A549 treated with AZD9567 at 1 μM for 4 hours (cell line): ENCODE measurements around the gene ME3. TPM values are rescaled to one million over a fixed set of nuclear protein-coding genes. Genes with fewer than 3 reads are reported as not detected.

Source experiments
- total RNA-seq: library from RNA; stranded (reverse); fragments of 200-300 nt; extraction: Qiagen RNA extraction; gene quantifications from 5 replicates; pipeline ENCODE4 v1.2.3, GENCODE V29; 2022; ENCODE audit not compliant: insufficient read depth

ME3 gene
- total RNA-seq = 9.3 to 18.8 TPM (median 16.9 TPM) in 5 replicates

DNA sequence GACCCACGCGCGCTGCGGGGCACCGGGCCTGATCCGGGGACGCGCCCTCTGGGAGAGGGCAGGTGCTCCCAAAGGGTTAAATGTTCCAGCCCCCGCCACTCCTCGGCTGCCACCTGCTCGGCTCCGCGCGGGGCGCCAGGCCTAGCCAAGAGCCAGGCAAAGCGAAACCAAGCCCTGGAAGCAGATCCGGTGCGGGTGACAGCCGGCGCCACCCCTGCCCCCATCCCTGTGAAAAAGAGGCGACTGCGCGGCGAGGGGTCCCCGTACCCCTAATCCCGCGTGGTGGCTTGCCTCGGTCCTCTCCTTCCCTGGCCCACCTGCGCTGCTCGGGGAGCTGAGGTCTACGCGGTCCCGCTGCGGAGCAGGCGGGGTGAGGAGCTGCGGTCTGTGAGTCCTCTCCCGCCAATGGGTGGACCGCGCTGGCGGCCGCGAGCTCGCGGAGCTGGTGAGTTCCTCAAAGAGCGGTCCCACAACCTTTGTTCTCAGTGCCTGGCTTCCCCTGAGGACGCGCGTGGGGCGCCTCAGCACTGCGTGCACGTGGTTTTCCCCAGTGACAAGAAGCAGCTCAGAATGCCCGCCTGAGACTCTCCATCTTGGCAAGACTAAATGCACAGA, at the start of gene ME3:
Gene ME3 (minus strand): TSS at position 610 of the 615 bp plus-strand sequence.

Other genes starting within 250 kb of the ME3 start
- gene PRSS23, start 127.9 kb upstream of the ME3 start, total RNA-seq = 362 to 492 TPM (median 409 TPM) in 5 replicates